SH-SY5Y (cell line): ENCODE measurements around the gene BMP8B.

Experiments
- GATA2 ChIP-seq: IDR thresholded peaks from 2 replicates; pipeline ENCODE4 v1.6.1; 2011; ENCODE audit warnings: mild to moderate bottlenecking, low read depth, low read length
- GATA3 ChIP-seq: IDR thresholded peaks from 2 replicates; pipeline ENCODE4 v1.6.1; 2011; ENCODE audit warnings: low read depth, mild to moderate bottlenecking, low read length, moderate library complexity

DNA sequence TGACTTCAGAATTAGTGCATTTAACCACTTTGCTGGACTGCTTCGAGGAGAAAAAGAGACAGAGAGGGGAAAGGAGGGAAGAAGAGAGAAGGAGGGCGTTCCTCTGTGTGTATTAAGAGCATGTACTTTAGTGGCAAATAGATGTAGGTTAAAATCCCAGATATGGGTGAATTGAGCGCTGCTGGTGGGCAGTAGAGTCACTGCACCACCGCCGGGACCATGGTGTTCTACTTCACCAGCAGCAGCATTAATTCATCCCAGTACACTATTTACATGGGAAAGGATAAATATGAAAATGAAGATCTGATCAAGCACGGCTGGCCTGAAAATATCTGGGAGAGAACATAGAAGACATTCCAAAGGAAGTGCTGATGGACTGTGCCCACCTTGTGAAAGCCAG is 70.9 kb downstream of the BMP8B start:
- TF ChIP-seq GATA3 (no peak), GATA2 (no peak)
